Endothelial cell of umbilical vein (primary cell): ENCODE measurements around the gene CDC5L. TPM values are rescaled to one million over a fixed set of nuclear protein-coding genes. Genes with fewer than 3 reads are reported as not detected.

Experiments
- BruUV-seq: library from RNA; stranded (reverse); fragments of 400-500 nt; replicated peaks from 2 replicates; lab custom pipeline; 2021; lab: Mats Ljungman, UMichigan
- CTCF ChIA-PET: fragments of 300-600, 350-600 bp; sonication (Branson Sonifier 250); formaldehyde crosslinking; loops from one replicate; lab custom pipeline; 2021; ENCODE audit warnings: antibody characterized with exemption, inconsistent platforms; lab: Charles Lee
- POLR2A ChIA-PET: fragments of 300-600, 350-600 bp; sonication (Branson Sonifier 250); formaldehyde crosslinking; loops from one replicate; lab custom pipeline; 2021; ENCODE audit warnings: antibody characterized with exemption, inconsistent platforms; lab: Charles Lee
- DNase-seq: peaks from one replicate; pipeline ENCODE4 v3.0.0-alpha.2; 2011; ENCODE audit warnings: low read depth, low spot score
- FAIRE-seq: peaks from 2 replicates; lab custom pipeline; 2011; peaks lifted over from hg19 to GRCh38; lab: Jason Lieb, UNC
- H2AFZ ChIP-seq: 2 replicates; pipeline ENCODE4 v1.6.0; 2012; ENCODE audit warnings: low read depth, low read length, control low read depth, inconsistent platforms
- H3K27ac ChIP-seq: 2 replicates; pipeline ENCODE4 v1.5.1; 2011; ENCODE audit warnings: low read depth, mild to moderate bottlenecking, control low read depth, low read length, moderate library complexity; ENCODE audit not compliant: insufficient read depth
- H3K27me3 ChIP-seq, 2 experiments: 2 replicates each; pipeline versions ENCODE4 v1.6.0 to v1.6.1; 2011; ENCODE audit warnings: low read length in 2 of 2, mixed read lengths in 1 of 2; ENCODE audit not compliant: control insufficient read depth in 2 of 2, insufficient read depth in 2 of 2
- H3K36me3 ChIP-seq, 2 experiments: 2 replicates in 1 of 2; 3 replicates in 1 of 2; pipeline ENCODE4 v1.5.1; 2011; ENCODE audit warnings: low read length in 2 of 2, mild to moderate bottlenecking in 1 of 2, moderate library complexity in 1 of 2; ENCODE audit not compliant: control insufficient read depth in 2 of 2, insufficient read depth in 2 of 2; ENCODE audit errors: extremely low read depth in 1 of 2
- H3K4me1 ChIP-seq: 3 replicates; pipeline ENCODE4 v1.5.1; 2011; ENCODE audit warnings: mild to moderate bottlenecking, low read length; ENCODE audit not compliant: control insufficient read depth, insufficient read depth; ENCODE audit errors: extremely low read depth
- H3K4me2 ChIP-seq: 2 replicates; pipeline ENCODE4 v1.6.1; 2011; ENCODE audit warnings: low read length, control low read depth, mixed read lengths; ENCODE audit not compliant: insufficient read depth
- H3K4me3 ChIP-seq, 3 experiments: fragments of 200-600 bp in 1 of 3; sonication (generic), shearing (Covaris generic) in 1 of 3; replicated peaks in 1 of 3; 2 replicates each; pipeline ENCODE4 v1.5.1; 2011 to 2016; ENCODE audit warnings: control low read depth in 3 of 3, low read length in 3 of 3, mild to moderate bottlenecking in 2 of 3, inconsistent platforms in 1 of 3, low read depth in 1 of 3, moderate library complexity in 1 of 3; ENCODE audit not compliant: insufficient read depth in 1 of 3
- H3K79me2 ChIP-seq: 2 replicates; pipeline ENCODE4 v1.6.0; 2012; ENCODE audit warnings: low read length, inconsistent platforms; ENCODE audit not compliant: control insufficient read depth, insufficient read depth
- H3K9ac ChIP-seq: replicated peaks from 2 replicates; pipeline ENCODE3; 2011; ENCODE audit warnings: low read length, control low read depth; ENCODE audit not compliant: insufficient read depth; ENCODE audit errors: extremely low read depth
- H3K9me1 ChIP-seq: replicated peaks from 3 replicates; pipeline ENCODE4 v1.6.0; 2011; ENCODE audit warnings: mild to moderate bottlenecking, low read length; ENCODE audit not compliant: control insufficient read depth, insufficient read depth; ENCODE audit errors: extremely low read depth
- H3K9me3 ChIP-seq: replicated peaks from 2 replicates; pipeline ENCODE4 v1.5.1; 2012; ENCODE audit warnings: low read length, inconsistent platforms; ENCODE audit not compliant: control insufficient read depth, insufficient read depth
- H4K20me1 ChIP-seq: replicated peaks from 2 replicates; pipeline ENCODE3; 2011; ENCODE audit warnings: mild to moderate bottlenecking, low read length; ENCODE audit not compliant: control insufficient read depth, insufficient read depth; ENCODE audit errors: extremely low read depth
- CTCF ChIP-seq, 2 donors: IDR thresholded peaks; 1 replicate in 1 of 2; 2 replicates in 1 of 2; pipeline ENCODE4 v1.5.1; 2011; ENCODE audit warnings: low read length in 2 of 2, mild to moderate bottlenecking in 2 of 2, moderate library complexity in 2 of 2, control low read depth in 1 of 2, inconsistent platforms in 1 of 2, low read depth in 1 of 2; ENCODE audit not compliant: insufficient read depth in 1 of 2; ENCODE audit errors: extremely low read depth in 1 of 2
- EZH2 ChIP-seq: IDR thresholded peaks from 2 replicates; pipeline ENCODE4 v1.6.1; 2012; ENCODE audit warnings: borderline replicate concordance, low read depth, mild to moderate bottlenecking, moderate library complexity, low read length, inconsistent platforms; ENCODE audit not compliant: severe bottlenecking
- FOS ChIP-seq: IDR thresholded peaks from 2 replicates; pipeline ENCODE4 v1.6.1; 2011; ENCODE audit warnings: mild to moderate bottlenecking, low read length, moderate library complexity, borderline replicate concordance; ENCODE audit not compliant: insufficient read depth
- GATA2 ChIP-seq: IDR thresholded peaks from 2 replicates; pipeline ENCODE4 v1.7.0; 2011; ENCODE audit warnings: low read depth, mild to moderate bottlenecking, moderate library complexity, mixed read lengths, low read length; ENCODE audit not compliant: insufficient read length, insufficient read depth
- JUN ChIP-seq: IDR thresholded peaks from 2 replicates; pipeline ENCODE4 v1.6.1; 2011; ENCODE audit warnings: borderline replicate concordance, low read depth; ENCODE audit not compliant: insufficient read length, insufficient read depth
- MAX ChIP-seq: IDR thresholded peaks from 2 replicates; pipeline ENCODE4 v1.6.1; 2011; ENCODE audit not compliant: insufficient read depth, insufficient read length
- POLR2AphosphoS5 ChIP-seq: IDR thresholded peaks from 2 replicates; pipeline ENCODE4 v1.6.1; 2012; ENCODE audit warnings: low read depth, mild to moderate bottlenecking, control low read depth, low read length, moderate library complexity; ENCODE audit not compliant: insufficient read depth
- dilution Hi-C: fragments of 300-500 bp; cut with MboI; formaldehyde crosslinking; loops from one replicate; pipeline ENCODE4 v1.15.0; 2019; ENCODE audit warnings: low sequenced_read_pairs; ENCODE audit not compliant: extremely low pct_ligation_motif_present
- intact Hi-C: fragments of 100-400 bp; cut with micrococcal nuclease; formaldehyde crosslinking; loops from one replicate; pipeline ENCODE4 v1.10.0; 2022
- polyA plus RNA-seq, 4 experiments: library from polyadenylated mRNA; depleted of rRNA in 3 of 4; stranded (reverse) in 3 of 4; unstranded in 1 of 4; fragments of >200 nt; gene quantifications; 2 replicates each; pipeline versions ENCODE4 v1.2.1 to v1.2.3, GENCODE V29; 2011 to 2012; ENCODE audit warnings: missing spikeins in 1 of 4
- total RNA-seq: library from RNA; stranded (reverse); gene quantifications from 2 replicates; pipeline ENCODE4 v1.2.3, GENCODE V29; 2021

CDC5L gene
- total and polyA plus RNA-seq, 2 donors (not counting 3 experiments of a cell fraction or from before 2014, with no cell fraction given): 6.9 to 24.6 TPM

- intact Hi-C loops: no loop called here
- Histone ChIP-seq H3K79me2 (no peaks in the 10 kb centered on the region), H3K4me3 (no peak overlapping the region), H3K9me3 (no peaks in the 10 kb centered on the region), H3K4me1 (no peaks in the 10 kb centered on the region), H3K27ac (no peak overlapping the region), H3K9me1 (no peaks in the 10 kb centered on the region), H3K9ac (no peak overlapping the region), H3K27me3 (peaks cover 4 to 8% of the 10 kb centered on the region in 2 experiments), H3K4me2 (no peak overlapping the region), H3K36me3 (no peaks in the 10 kb centered on the region), H2AFZ (no peak overlapping the region), H4K20me1 (no peaks in the 10 kb centered on the region)
- ChIA-PET CTCF (no interaction called here), POLR2A (no interaction called here)
- no TSS peak for BruUV-seq
- FAIRE-seq (peak; percentile 37), DNase-seq (peak; percentile 10)
- dilution Hi-C loops: no loop called here
- no peak for TF ChIP-seq FOS
- no peak for TF ChIP-seq POLR2AphosphoS5
- TF ChIP-seq EZH2: no peak
- no peak for TF ChIP-seq JUN
- TF ChIP-seq GATA2: no peak
- TF ChIP-seq CTCF (IDR thresholded peaks at IDR 0.05; ENCODE audit: extremely low read depth in 1 of 2, insufficient read depth in 1 of 2, low read depth in 1 of 2, low read length in 2 of 2): no peak
- TF ChIP-seq MAX: no peak
Measured at GRCh38 chr6:44367681-44368080, 19.8 kb upstream of the CDC5L start.
